Psoas muscle (tissue), 8 donors: ENCODE results near the gene ASMTL. TPM values are rescaled to one million over a fixed set of nuclear protein-coding genes. Genes with fewer than 3 reads are reported as not detected.

Experiments
- ATAC-seq, 4 donors: fragments of 200-7000 bp; cut with Tn5 transposase; one replicate each; pipeline ENCODE4 v1.9.1; 2020; ENCODE audit warnings: moderate library complexity in 3 of 4, mild to moderate bottlenecking in 2 of 4
- DNase-seq, 2 donors: peaks; one replicate each; pipeline ENCODE4 v3.0.0-alpha.2; 2020
- H3K27ac ChIP-seq: fragments of 200-600 bp; one replicate; pipeline ENCODE4 v1.8.0; 2022
- H3K27me3 ChIP-seq, 3 donors: fragments of 200-600 bp in 1 of 3; one replicate each; pipeline versions ENCODE4 v1.6.1 to v1.8.0; 2013 to 2022; ENCODE audit warnings: low read length in 2 of 3, mild to moderate bottlenecking in 2 of 3, moderate library complexity in 1 of 3; ENCODE audit not compliant: insufficient read depth in 3 of 3
- H3K36me3 ChIP-seq, 2 donors: fragments of 200-600 bp in 1 of 2; one replicate each; pipeline versions ENCODE4 v1.6.1 to v1.8.0; 2013 to 2022; ENCODE audit warnings: low read depth in 1 of 2, mild to moderate bottlenecking in 1 of 2, moderate library complexity in 1 of 2; ENCODE audit not compliant: insufficient read depth in 1 of 2
- H3K4me1 ChIP-seq: fragments of 200-600 bp; one replicate; pipeline ENCODE4 v1.8.0; 2022
- H3K4me3 ChIP-seq: fragments of 200-600 bp; one replicate; pipeline ENCODE4 v1.8.0; 2022; ENCODE audit warnings: mild to moderate bottlenecking
- H3K9me3 ChIP-seq: fragments of 200-600 bp; one replicate; pipeline ENCODE4 v1.8.0; 2022
- WGBS, 3 donors: extraction: QIAGEN DNeasy Blood & Tissue Kit; methylation state at CpG; one replicate each; pipeline versions ENCODE4 v1.1.6 to v1.1.7; 2013; 5-methylcytosine and 5-hydroxymethylcytosine counted together
- intact Hi-C, 2 donors: fragments of 100-400 bp; cut with DNase I; formaldehyde crosslinking; loops; one replicate each; pipeline versions ENCODE4 v1.11.0 to v1.14.2; 2022
- polyA plus RNA-seq, 3 donors: library from polyadenylated mRNA; stranded (reverse); fragments of 200-250 nt; gene quantifications; one replicate each; pipeline ENCODE4 v1.2.3, GENCODE V29; 2013
- total RNA-seq, 4 donors: library from RNA; stranded (reverse); fragmentation: NEBNext Ultra II Directional in 2 of 4; extraction: Animal tissue kit (Norgen Biotek cat#: 25700) in 2 of 4; gene quantifications; one replicate each; pipeline versions ENCODE4 v1.2.1 to v1.2.4, GENCODE V29; 2021 to 2023
- TF ChIP-seq, protein P1 (sequence below): fragments of 200-600 bp; IDR thresholded peaks from one replicate; pipeline ENCODE4 v1.8.0; 2022; ENCODE audit warnings: antibody characterized with exemption
- donor health status: healthy with polysubstance abuse.
- donor health status: DM: no; HTN: no; CAD: no; lungs with moderate emphysema.
- donor health status: Bipolar disorder and iron deficiency.
- donor health status: healthy.
- donor health status: DM: yes; HTN: yes; CAD: no.
- donor health status: DM: no; HTN: no; CAD: no.
- donor health status: DM: no; HTN: no; CAD: no.
- donor health status: DM: yes; HTN: yes; CAD: no.

Gene ASMTL
- total and polyA plus RNA-seq, 7 donors = 6.6 to 18.2 (median 9.8) TPM

DNA sequence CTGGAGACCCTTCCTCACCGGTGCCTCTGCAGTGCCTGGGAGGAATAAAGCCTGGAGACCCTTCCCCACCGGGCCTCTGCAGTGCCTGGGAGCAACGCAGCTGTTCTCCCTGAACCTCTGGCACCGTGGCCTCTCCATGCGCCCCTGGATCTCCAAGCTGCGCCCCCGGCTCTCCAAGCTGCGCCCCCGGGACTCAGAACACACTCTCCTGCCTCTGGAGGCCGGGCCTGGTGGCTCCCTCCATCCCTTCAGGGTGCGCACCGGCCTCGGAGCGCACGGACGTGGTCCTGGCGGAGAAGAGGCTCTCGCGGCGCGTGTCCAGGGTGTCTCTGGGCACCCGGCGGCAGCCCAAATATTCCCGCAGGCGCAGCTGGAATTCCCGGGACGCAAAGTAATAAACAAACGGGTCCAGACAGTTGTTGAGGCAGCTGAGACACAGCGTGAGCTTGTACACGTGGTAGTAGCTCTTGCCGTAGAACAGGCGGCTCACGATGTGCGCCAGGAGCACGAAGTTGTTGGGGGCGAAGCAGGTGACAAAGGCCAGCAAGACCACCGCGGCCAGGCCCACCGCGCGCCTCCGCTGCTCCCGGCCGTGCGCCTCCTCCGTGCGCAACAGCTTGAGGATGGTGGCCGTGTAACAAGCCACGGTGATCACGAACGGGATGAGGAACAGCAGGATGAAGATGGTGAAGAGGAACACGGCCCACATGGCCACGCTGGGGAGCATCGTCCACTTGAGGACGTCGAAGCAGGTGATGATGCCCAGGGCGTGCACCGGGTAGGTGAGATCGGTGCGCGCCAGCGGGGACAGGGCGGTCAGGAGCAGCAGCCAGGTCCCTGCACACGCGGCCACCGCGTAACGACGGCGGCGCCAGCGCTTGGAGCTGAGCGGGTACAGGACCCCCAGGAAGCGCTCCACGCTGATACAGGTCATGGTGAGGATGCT lies 12.8 kb upstream of the ASMTL start:
- Histone ChIP-seq H3K4me3 (no peak overlapping the region), H3K36me3 (no peaks in the 10 kb centered on the region), H3K27ac (no peak overlapping the region), H3K9me3 (no peaks in the 10 kb centered on the region), H3K4me1 (no peaks in the 10 kb centered on the region), H3K27me3 (peaks cover 0 to 39% (median 4%) of the 10 kb centered on the region in 3 donors)
- DNase-seq (no peak), ATAC-seq (no peak)
- WGBS, 3 donors = 44 to 63% (median 45%) methylated on average over 70 to 75 of the region's 75 CpGs
- intact Hi-C loops = loop anchor here in 1 of 2 donors (10.0 kb wide), 1 partner anchor 109 kb away; no protein-coding TSS in a partner anchor
- TF ChIP-seq, protein P1, sequence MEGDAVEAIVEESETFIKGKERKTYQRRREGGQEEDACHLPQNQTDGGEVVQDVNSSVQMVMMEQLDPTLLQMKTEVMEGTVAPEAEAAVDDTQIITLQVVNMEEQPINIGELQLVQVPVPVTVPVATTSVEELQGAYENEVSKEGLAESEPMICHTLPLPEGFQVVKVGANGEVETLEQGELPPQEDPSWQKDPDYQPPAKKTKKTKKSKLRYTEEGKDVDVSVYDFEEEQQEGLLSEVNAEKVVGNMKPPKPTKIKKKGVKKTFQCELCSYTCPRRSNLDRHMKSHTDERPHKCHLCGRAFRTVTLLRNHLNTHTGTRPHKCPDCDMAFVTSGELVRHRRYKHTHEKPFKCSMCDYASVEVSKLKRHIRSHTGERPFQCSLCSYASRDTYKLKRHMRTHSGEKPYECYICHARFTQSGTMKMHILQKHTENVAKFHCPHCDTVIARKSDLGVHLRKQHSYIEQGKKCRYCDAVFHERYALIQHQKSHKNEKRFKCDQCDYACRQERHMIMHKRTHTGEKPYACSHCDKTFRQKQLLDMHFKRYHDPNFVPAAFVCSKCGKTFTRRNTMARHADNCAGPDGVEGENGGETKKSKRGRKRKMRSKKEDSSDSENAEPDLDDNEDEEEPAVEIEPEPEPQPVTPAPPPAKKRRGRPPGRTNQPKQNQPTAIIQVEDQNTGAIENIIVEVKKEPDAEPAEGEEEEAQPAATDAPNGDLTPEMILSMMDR = no peak

- ATAC-seq (no peak), DNase-seq (no peak)
- no peaks in the 10 kb centered on the region for H3K4me1 ChIP-seq
- 63 to 76% (median 67%) methylated on average over 12 of the region's 12 CpGs for WGBS, 3 donors
- no peaks in the 10 kb centered on the region for H3K9me3 ChIP-seq
- H3K27me3 ChIP-seq = peaks cover 0 to 42% (median 4%) of the 10 kb centered on the region in 3 donors
- H3K27ac ChIP-seq = no peak overlapping the region
- H3K4me3 ChIP-seq = no peak overlapping the region
- TF ChIP-seq, protein P1 = no peak
- intact Hi-C loops = loop anchor here in 1 of 2 donors (10.0 kb wide), 1 partner anchor 110 kb away; no protein-coding TSS in a partner anchor
- H3K36me3 ChIP-seq = no peaks in the 10 kb centered on the region
These were observed 12.2 kb upstream of the ASMTL start for GRCh38 chrX:1464971-1465285.

DNA sequence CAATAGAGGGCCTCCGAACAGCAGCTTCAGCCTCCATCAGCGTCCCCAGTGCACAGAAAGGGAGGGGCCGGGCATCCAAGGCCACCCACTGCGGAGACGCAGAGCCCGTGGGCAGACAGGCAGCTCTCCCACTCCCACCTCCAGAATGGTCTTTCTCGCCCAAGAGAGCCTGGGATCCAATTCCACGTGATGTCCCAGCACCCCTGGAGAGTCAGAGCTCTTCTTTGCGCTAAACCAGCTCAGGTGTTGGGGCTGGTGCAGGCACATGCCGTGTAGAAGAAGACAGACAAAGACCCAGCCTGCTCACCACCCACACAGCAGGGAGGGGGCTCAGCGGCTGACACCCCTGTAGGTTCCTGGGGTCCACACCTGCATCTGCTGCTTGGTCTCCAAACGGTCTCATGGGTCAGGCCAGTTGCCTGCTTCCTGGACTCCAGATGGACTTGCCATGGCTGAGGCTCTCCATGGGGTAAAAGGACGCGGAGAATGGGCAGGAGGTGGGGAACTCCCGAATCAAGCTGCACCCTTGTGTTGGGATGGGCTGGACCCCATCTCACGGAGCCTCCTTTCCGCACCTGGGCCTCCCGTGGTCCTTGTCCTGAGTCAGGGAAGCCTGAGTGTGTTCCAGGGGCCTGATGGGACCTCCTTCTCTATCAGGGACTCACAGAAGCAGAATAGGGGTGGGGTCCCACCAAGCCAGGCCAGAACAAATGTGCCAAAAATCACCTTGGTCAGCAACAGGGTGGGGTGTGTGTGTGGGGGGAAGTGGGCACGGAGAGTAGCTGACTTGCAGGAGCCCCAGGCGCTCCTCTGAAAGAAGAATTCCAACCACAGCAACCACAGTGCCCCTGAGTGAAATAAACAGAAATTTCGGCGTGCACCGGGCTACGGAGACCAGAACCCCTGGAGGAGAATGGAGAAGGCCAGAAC lies 11.6 kb upstream of the ASMTL start:
- TF ChIP-seq, protein P1 = no peak
- H3K27ac ChIP-seq = no peak overlapping the region
- no peaks in the 10 kb centered on the region for H3K36me3 ChIP-seq
- intact Hi-C loops = loop anchor here in 1 of 2 donors (10.0 kb wide), 1 partner anchor 110 kb away; no protein-coding TSS in a partner anchor
- no peak for DNase-seq
- H3K4me1 ChIP-seq = no peaks in the 10 kb centered on the region
- no peak overlapping the region for H3K4me3 ChIP-seq
- 70 to 73% (median 72%) methylated on average over 22 to 24 of the region's 24 CpGs for WGBS, 3 donors
- no peak for ATAC-seq
- no peaks in the 10 kb centered on the region for H3K9me3 ChIP-seq
- peaks cover 0 to 40% (median 4%) of the 10 kb centered on the region in 3 donors for H3K27me3 ChIP-seq

GRCh38 chrX:1463581-1463980 lies 10.9 kb upstream of the ASMTL start:
- intact Hi-C loops = loop anchor here in 1 of 2 donors (10.0 kb wide), 1 partner anchor 111 kb away; no protein-coding TSS in a partner anchor
- Histone ChIP-seq H3K27ac (peak overlapping the region; percentile 60), H3K4me3 (no peak overlapping the region), H3K9me3 (no peaks in the 10 kb centered on the region), H3K27me3 (peaks cover 0 to 38% (median 4%) of the 10 kb centered on the region in 3 donors), H3K4me1 (no peaks in the 10 kb centered on the region), H3K36me3 (no peaks in the 10 kb centered on the region)
- 70 to 89% (median 72%) methylated on average over 5 of the region's 5 CpGs for WGBS, 3 donors
- TF ChIP-seq, protein P1 = no peak
- ATAC-seq (no peak), DNase-seq (no peak)
